CD4-positive, CD25-positive, alpha-beta regulatory T cell (primary cell): Measurements from ENCODE around the gene CDC123. TPM values are rescaled to one million over a fixed set of nuclear protein-coding genes. Genes with fewer than 3 reads are reported as not detected.
A peak's percentile ranks its signal among the peaks of the same experiment; 100 is the strongest.

ENCODE experiments used
- ATAC-seq, 2 donors: fragments of 150-1000 bp; cut with Tn5 transposase; one replicate each; pipeline ENCODE4 v1.10.0; 2021; ENCODE audit warnings: low read depth in 2 of 2, moderate number of reproducible peaks in 2 of 2, moderate library complexity in 1 of 2
- DNase-seq, 3 donors: peaks; one replicate each; pipeline versions ENCODE4 v3.0.0 to v3.0.0-alpha.2; 2012 to 2022; ENCODE audit warnings: mixed read lengths in 1 of 3
- H3K27ac ChIP-seq: one replicate; pipeline ENCODE4 v1.7.0; 2013; ENCODE audit warnings: mild to moderate bottlenecking, low read length; ENCODE audit not compliant: insufficient read depth, poor library complexity, severe bottlenecking
- H3K27me3 ChIP-seq: one replicate; pipeline ENCODE4 v1.7.0; 2013; ENCODE audit warnings: low read length; ENCODE audit not compliant: control insufficient read depth, insufficient read depth
- H3K36me3 ChIP-seq: one replicate; pipeline ENCODE4 v1.7.0; 2013; ENCODE audit warnings: mild to moderate bottlenecking, low read length, moderate library complexity; ENCODE audit not compliant: control insufficient read depth, insufficient read depth
- H3K4me1 ChIP-seq: 2 replicates; pipeline ENCODE4 v1.7.0; 2013; ENCODE audit warnings: mild to moderate bottlenecking, low read length; ENCODE audit not compliant: insufficient read depth, control insufficient read depth, poor library complexity, severe bottlenecking
- H3K4me3 ChIP-seq: one replicate; pipeline ENCODE4 v1.7.0; 2013; ENCODE audit warnings: low read depth, mild to moderate bottlenecking, low read length, moderate library complexity
- H3K9me3 ChIP-seq, 2 experiments: 1 replicate in 1 of 2; 2 replicates in 1 of 2; pipeline ENCODE4 v1.7.0; 2013; ENCODE audit warnings: low read length in 2 of 2, mild to moderate bottlenecking in 1 of 2, moderate library complexity in 1 of 2; ENCODE audit not compliant: control insufficient read depth in 2 of 2
- H3K27ac Mint-ChIP-seq, 3 donors: one replicate each; pipeline ENCODE4 v1.8.0; 2020 to 2022; ENCODE audit warnings: mild to moderate bottlenecking in 3 of 3, mixed read lengths in 3 of 3, moderate library complexity in 2 of 3
- H3K27me3 Mint-ChIP-seq: one replicate; pipeline ENCODE4 v1.8.0; 2022; ENCODE audit warnings: mild to moderate bottlenecking, mixed read lengths
- H3K36me3 Mint-ChIP-seq: one replicate; pipeline ENCODE4 v1.8.0; 2020; ENCODE audit warnings: mixed read lengths
- H3K4me1 Mint-ChIP-seq, 4 donors: one replicate each; pipeline ENCODE4 v1.8.0; 2020 to 2022; ENCODE audit warnings: mixed read lengths in 4 of 4, mild to moderate bottlenecking in 1 of 4
- H3K4me3 Mint-ChIP-seq, 4 donors: one replicate each; pipeline ENCODE4 v1.8.0; 2020 to 2022; ENCODE audit warnings: mild to moderate bottlenecking in 4 of 4, mixed read lengths in 4 of 4, moderate library complexity in 3 of 4
- H3K9me3 Mint-ChIP-seq, 7 donors: one replicate each; pipeline ENCODE4 v1.8.0; 2020 to 2022; ENCODE audit warnings: mixed read lengths in 7 of 7, mild to moderate bottlenecking in 3 of 7, moderate library complexity in 2 of 7
- polyA plus RNA-seq, 4 donors: library from polyadenylated mRNA; unstranded; fragments of 300-500 nt; fragmentation: Illumina TruSeq; gene quantifications; one replicate each; pipeline ENCODE4 v1.2.3, GENCODE V29; 2021
- total RNA-seq: library from RNA; stranded (reverse); gene quantifications from one replicate; pipeline ENCODE4 v1.2.3, GENCODE V29; 2022

CDC123 gene, protein sequence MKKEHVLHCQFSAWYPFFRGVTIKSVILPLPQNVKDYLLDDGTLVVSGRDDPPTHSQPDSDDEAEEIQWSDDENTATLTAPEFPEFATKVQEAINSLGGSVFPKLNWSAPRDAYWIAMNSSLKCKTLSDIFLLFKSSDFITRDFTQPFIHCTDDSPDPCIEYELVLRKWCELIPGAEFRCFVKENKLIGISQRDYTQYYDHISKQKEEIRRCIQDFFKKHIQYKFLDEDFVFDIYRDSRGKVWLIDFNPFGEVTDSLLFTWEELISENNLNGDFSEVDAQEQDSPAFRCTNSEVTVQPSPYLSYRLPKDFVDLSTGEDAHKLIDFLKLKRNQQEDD
- total RNA-seq (50.3 TPM), polyA plus RNA-seq (100 to 1,000 TPM in 3 of 4 donors, 10 to 100 TPM in 1; 91.1 to 111 (median 102) TPM)

DNA sequence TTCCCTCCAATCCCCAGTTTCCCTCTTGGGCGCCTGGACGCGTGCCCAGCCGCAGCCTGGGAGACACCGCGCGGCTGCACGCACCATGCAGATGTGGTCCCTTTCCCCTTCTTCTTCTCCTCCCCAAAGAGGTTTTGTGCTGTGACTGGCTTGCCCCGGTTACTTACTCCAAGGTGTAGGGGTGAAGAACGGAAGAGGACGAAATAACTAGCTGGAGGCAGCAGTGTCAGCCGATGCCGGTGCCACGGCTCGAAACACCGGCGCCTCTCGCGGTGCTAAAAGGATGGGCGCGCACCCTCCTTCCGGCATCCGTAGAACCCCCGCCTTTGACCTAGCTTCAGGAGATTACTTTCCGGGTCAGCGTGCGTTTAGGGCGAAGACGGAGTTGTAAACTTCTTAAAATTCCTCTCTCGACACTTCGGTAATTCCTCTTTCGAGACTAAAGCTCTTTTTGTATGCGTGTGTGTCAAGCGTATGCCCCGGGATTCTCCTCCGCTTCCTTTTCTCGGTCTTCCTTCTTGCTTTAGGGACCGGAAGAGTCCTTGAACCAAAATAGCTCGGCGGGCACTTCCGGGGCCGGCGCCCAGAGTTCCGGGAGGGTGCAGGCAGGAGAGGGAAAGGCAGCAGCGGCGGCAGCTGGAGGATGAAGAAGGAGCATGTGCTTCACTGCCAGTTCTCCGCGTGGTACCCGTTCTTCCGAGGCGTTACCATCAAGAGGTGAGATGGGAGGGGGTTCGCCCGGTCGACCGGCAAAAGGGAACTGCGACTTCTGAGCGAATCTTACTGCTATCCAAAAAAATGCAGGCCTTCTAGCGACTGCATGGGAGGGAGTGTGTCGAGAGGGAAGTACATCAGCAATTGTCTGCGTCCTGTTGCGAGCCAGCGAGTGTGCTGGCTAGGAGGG, at the start of gene CDC123, which contains the start of gene NUDT5:
Gene CDC123, plus strand, starts transcription at position 586 of the 904 bp plus-strand sequence. Its CDS starts 58 bp downstream, at position 644.
Gene NUDT5, minus strand, starts transcription at position 289 of the 904 bp plus-strand sequence. CDS start 9,600 bp downstream, outside the sequence.
- peaks cover 14% of the 10 kb centered on the region for H3K36me3 Mint-ChIP-seq
- H3K4me3 ChIP-seq: peak within 1 kb of the TSS; percentile 99

DNA sequence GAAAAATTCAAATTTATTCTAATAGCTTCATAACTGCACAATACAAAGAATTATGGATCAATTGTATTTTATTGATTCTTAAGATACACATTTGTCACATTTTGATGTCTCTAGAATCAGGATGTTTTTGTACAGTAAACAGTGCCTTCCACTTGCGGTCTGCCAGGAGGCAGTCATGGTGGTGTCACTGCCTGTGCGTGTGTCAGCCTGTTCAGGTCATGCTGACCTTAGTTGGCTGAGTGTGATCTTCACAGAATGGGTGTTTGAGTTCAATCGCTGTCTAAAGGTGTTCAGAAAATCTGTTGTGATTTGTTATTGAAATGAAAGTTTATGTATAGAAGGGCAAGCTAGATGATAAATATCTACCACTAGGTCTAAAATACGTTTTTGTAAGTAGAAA, 45.8 kb upstream of the CDC123 start:
- H3K9me3 Mint-ChIP-seq: no peaks in the 10 kb centered on the region
- Histone ChIP-seq H3K4me1 (no peaks in the 10 kb centered on the region), H3K27ac (no peak overlapping the region), H3K4me3 (no peak overlapping the region), H3K27me3 (no peaks in the 10 kb centered on the region), H3K9me3 (no peaks in the 10 kb centered on the region), H3K36me3 (peaks cover 24% of the 10 kb centered on the region)
- peaks cover 0 to 4% (median 2%) of the 10 kb centered on the region in 4 donors for H3K4me1 Mint-ChIP-seq
- H3K4me3 Mint-ChIP-seq: no peak overlapping the region
- H3K27ac Mint-ChIP-seq: no peak overlapping the region
- H3K27me3 Mint-ChIP-seq: no peaks in the 10 kb centered on the region
- peaks cover 37% of the 10 kb centered on the region for H3K36me3 Mint-ChIP-seq
- no peak for ATAC-seq
- no peak for DNase-seq

More for the DNA sequence above, at the start of gene CDC123, which contains the start of gene NUDT5:
- Mint-ChIP-seq H3K9me3 (no peaks in the 10 kb centered on the region), H3K4me3 (peak within 1 kb of the TSS; percentile 96 to 98 (median 98)), H3K27me3 (peaks cover 4% of the 10 kb centered on the region), H3K27ac (peak within 1 kb of the TSS; percentile 98 to 100 (median 99)), H3K4me1 (peaks cover 32 to 72% (median 51%) of the 10 kb centered on the region in 4 donors)
- Histone ChIP-seq H3K27me3 (no peaks in the 10 kb centered on the region), H3K4me1 (peaks cover 44% of the 10 kb centered on the region), H3K9me3 (no peaks in the 10 kb centered on the region), H3K27ac (peak within 1 kb of the TSS; percentile 96), H3K36me3 (peaks cover 29% of the 10 kb centered on the region)
- DNase-seq (peak; percentile 77 to 95 (median 88)), ATAC-seq (peak; percentile 91 to 94)

DNA sequence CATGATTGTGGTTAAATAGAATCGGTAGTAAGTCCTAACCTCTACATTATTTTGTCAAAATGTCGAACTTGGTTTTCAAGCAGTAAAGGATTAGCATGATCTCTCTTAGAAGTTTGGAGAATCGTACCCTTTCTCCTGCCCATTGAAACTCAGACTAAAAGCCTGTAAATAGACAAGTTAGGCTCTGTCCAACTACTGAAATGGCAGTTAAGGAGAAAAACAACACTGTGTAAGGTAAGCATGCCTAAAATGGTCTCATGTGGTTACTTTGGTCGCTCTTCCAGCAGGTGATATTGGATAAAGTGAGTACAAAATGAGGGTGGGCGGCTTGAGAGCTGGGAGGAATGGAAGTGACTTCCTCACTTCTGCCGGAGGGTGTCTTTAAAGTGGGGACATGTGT, 41.5 kb upstream of the CDC123 start:
- H3K4me1 Mint-ChIP-seq: peaks cover 0 to 3% (median 0%) of the 10 kb centered on the region in 4 donors
- Histone ChIP-seq H3K27me3 (no peaks in the 10 kb centered on the region), H3K4me1 (no peaks in the 10 kb centered on the region), H3K27ac (no peak overlapping the region), H3K36me3 (peaks cover 38% of the 10 kb centered on the region), H3K9me3 (no peaks in the 10 kb centered on the region), H3K4me3 (no peak overlapping the region)
- ATAC-seq: no peak
- H3K4me3 Mint-ChIP-seq: no peak overlapping the region
- H3K27me3 Mint-ChIP-seq: no peaks in the 10 kb centered on the region
- H3K36me3 Mint-ChIP-seq: peaks cover 31% of the 10 kb centered on the region
- no peak for DNase-seq
- no peaks in the 10 kb centered on the region for H3K9me3 Mint-ChIP-seq
- peak overlapping the region in 2 of 3 donors; percentile 34 to 72 for H3K27ac Mint-ChIP-seq

DNA sequence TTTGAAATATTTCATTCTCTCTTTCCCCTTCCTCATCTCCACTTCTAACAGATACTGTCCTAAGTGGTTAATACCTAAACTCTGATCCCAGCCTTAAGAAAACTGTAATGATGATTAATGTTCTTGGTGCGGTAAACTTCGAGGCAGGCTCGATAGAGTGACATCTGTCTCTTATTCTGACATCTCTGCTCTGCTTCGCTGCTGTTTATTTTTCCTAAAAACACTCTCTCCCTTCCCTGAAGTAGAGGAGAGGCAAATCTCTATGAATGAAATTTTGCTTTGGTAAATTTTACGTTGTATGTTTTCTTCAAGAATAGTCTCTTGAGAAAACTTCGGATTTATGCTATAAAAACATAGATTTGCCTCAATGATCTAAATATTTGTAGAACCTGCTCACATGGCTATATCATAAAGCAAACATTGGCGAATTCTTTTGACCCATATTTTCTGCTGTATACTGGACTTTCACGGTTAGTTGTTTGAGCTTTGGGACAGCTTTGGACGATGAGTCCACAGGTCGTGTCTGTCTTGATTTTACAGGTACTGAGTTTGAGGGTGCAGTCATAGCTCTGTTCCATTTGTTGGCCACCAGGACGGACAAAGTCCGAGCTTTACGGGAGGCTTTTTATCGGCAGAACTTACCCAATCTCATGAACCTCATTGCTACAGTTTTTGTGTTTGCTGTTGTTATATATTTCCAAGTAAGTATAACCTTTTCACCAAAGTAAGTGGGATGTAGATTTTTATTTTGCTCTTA, 39.4 kb upstream of the CDC123 start:
- no peaks in the 10 kb centered on the region for H3K27me3 ChIP-seq
- DNase-seq: no peak
- peaks cover 26% of the 10 kb centered on the region for H3K36me3 Mint-ChIP-seq
- no peaks in the 10 kb centered on the region for H3K4me1 ChIP-seq
- H3K4me3 ChIP-seq: no peak overlapping the region
- H3K4me1 Mint-ChIP-seq: peaks cover 0 to 5% (median 0%) of the 10 kb centered on the region in 4 donors
- ATAC-seq: no peak
- H3K9me3 Mint-ChIP-seq: no peaks in the 10 kb centered on the region
- H3K36me3 ChIP-seq: peaks cover 34% of the 10 kb centered on the region
- H3K27me3 Mint-ChIP-seq: no peaks in the 10 kb centered on the region
- no peak overlapping the region for H3K4me3 Mint-ChIP-seq
- H3K27ac ChIP-seq: no peak overlapping the region
- no peaks in the 10 kb centered on the region for H3K9me3 ChIP-seq
- no peak overlapping the region for H3K27ac Mint-ChIP-seq

DNA sequence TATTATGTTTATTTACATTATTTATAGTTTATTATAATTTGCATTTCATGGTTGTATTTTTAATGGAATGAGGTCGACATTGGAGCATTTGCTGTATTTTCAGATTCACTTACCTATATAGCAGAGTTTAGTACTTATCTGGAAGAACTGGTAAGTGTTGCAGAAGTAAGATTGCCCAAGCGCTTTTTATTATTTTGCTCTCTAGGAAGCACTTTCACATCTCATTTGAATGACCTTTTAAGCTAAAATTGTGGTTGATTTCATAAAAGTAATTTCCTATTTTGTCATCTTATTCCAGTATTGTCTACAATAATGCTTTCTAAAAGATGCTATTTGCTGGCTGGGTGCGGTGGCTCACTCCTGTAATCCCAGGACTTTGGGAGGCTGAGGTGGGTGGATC, 37.9 kb upstream of the CDC123 start:
- H3K4me3 Mint-ChIP-seq: peak overlapping the region in 1 of 4 donors; percentile 54
- Histone ChIP-seq H3K4me1 (no peaks in the 10 kb centered on the region), H3K36me3 (peaks cover 45% of the 10 kb centered on the region), H3K27ac (no peak overlapping the region), H3K9me3 (no peaks in the 10 kb centered on the region), H3K4me3 (no peak overlapping the region), H3K27me3 (no peaks in the 10 kb centered on the region)
- no peaks in the 10 kb centered on the region for H3K27me3 Mint-ChIP-seq
- H3K27ac Mint-ChIP-seq: no peak overlapping the region
- ATAC-seq: no peak
- no peak for DNase-seq
- peaks cover 30% of the 10 kb centered on the region for H3K36me3 Mint-ChIP-seq
- H3K9me3 Mint-ChIP-seq: no peaks in the 10 kb centered on the region
- H3K4me1 Mint-ChIP-seq: peaks cover 0 to 5% (median 0%) of the 10 kb centered on the region in 4 donors

DNA sequence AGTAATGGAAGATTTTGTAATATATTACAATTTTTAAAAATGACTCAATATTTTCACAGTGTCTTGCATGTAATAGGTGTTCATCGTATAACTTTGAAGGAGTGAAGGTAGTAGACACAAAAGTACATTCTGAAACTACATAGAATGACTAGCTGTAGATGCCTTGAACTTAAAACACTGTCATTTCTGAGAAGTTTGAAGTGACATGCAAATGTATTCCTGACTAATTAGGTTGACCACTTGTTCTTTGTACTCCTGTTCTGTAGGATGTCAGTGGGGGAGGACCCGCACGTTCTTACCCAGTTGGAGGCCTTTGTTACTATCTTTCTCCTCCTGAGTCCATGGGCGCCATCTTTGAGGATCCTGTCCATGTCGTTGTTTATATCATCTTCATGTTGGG, 35.3 kb upstream of the CDC123 start:
- H3K4me1 Mint-ChIP-seq: peaks cover 0 to 1% (median 0%) of the 10 kb centered on the region in 4 donors
- H3K4me1 ChIP-seq: no peaks in the 10 kb centered on the region
- H3K27me3 Mint-ChIP-seq: no peaks in the 10 kb centered on the region
- no peaks in the 10 kb centered on the region for H3K9me3 Mint-ChIP-seq
- ATAC-seq (no peak), DNase-seq (no peak)
- H3K27me3 ChIP-seq: no peaks in the 10 kb centered on the region
- no peak overlapping the region for H3K27ac Mint-ChIP-seq
- no peak overlapping the region for H3K4me3 ChIP-seq
- H3K36me3 ChIP-seq: peaks cover 54% of the 10 kb centered on the region
- H3K36me3 Mint-ChIP-seq: peaks cover 31% of the 10 kb centered on the region
- H3K9me3 ChIP-seq: no peaks in the 10 kb centered on the region
- no peak overlapping the region for H3K4me3 Mint-ChIP-seq
- no peak overlapping the region for H3K27ac ChIP-seq

DNA sequence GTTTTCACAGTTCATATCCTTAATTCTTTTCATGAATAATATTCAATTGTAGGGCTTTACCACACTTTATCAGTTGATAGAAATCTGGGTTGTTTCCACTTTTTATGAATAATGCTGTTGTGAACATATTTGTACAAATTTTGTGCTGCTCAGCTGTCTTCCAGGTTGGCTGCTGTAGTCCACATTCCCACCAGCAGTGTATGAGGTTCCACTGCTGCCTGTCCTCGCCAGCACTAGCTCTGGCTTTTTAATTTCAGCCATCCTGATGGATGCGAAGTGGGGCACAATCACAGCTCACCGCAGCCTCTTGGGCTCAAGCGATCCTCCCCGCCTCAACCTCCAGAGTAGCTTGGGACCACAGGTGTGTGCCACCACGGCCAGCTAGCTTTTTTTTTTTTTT, 33.1 kb upstream of the CDC123 start:
- peaks cover 0 to 1% (median 0%) of the 10 kb centered on the region in 4 donors for H3K4me1 Mint-ChIP-seq
- H3K4me1 ChIP-seq: no peaks in the 10 kb centered on the region
- no peaks in the 10 kb centered on the region for H3K27me3 ChIP-seq
- H3K4me3 Mint-ChIP-seq: no peak overlapping the region
- no peak overlapping the region for H3K4me3 ChIP-seq
- DNase-seq: no peak
- no peak for ATAC-seq
- H3K27me3 Mint-ChIP-seq: no peaks in the 10 kb centered on the region
- peak overlapping the region in 1 of 3 donors; percentile 51 for H3K27ac Mint-ChIP-seq
- H3K9me3 ChIP-seq: no peaks in the 10 kb centered on the region
- H3K36me3 Mint-ChIP-seq: peaks cover 36% of the 10 kb centered on the region
- H3K9me3 Mint-ChIP-seq: no peaks in the 10 kb centered on the region
- peaks cover 65% of the 10 kb centered on the region for H3K36me3 ChIP-seq
- H3K27ac ChIP-seq: peak overlapping the region; percentile 2
